ENCODE data around the gene KIRREL2. TPM values are rescaled to one million over a fixed set of nuclear protein-coding genes. Genes with fewer than 3 reads are reported as not detected.
"Not testable (repeated sequence)": the region's sequence is repeated elsewhere in the genome, so short reads cannot be mapped to it uniquely, and the experiment has no call there.

KIRREL2 gene
- total and polyA plus RNA-seq, 8 donors: 0.08 to 3.5 (median 2.4) TPM; not detected in 1

DNA sequence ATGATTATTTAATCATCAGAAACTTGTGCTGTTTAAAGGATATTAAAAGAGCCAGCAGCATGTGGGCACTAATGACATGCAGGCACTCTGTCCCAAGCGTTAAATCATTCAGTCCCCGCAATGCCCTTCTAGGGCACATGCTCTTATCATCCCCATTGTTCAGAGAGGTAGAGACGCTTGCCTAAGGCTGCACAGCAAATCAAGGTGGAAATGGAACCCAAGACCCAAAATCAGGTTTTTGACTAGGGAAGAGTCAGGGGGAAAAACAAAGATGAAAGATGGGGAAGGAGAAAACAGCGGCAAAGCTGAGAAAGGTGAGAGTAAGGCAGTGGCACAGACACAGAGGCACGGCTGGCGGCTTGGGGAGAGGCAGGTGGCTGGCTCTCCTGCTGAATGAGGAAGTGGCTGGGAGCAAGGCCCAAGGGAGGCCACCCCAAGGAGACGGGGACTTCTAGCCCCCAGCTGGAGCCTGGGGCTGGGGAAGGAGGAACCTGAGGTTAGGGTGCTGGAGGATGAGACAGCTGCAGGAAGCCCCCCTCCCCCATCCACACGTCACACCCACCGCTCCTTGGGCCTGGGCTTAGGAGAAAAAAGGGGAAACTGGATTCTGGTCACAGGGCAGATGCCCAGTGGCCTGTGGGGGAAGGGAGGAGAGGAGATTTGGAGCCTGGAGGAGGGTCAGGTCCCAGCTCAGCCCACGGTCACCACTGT is 52.4 kb downstream of the KIRREL2 start:
- DNase-seq (peak in 3 of 4 donors; percentile 36 to 96 (median 93)), ATAC-seq (peak; percentile 83)
- Histone ChIP-seq H3K36me3 (peaks cover 0 to 11% of the 10 kb centered on the region in 2 donors), H3K4me3 (peak overlapping the region in 1 of 2 donors; percentile 80), H3K27me3 (no peaks in the 10 kb centered on the region), H3K9me3 (no peaks in the 10 kb centered on the region), H3K4me1 (peaks cover 0 to 75% of the 10 kb centered on the region in 2 donors), H3K27ac (peak overlapping the region; percentile 82 to 96)
- intact Hi-C loops (cut with DNase I): no loop called here
- TF ChIP-seq, protein P1, sequence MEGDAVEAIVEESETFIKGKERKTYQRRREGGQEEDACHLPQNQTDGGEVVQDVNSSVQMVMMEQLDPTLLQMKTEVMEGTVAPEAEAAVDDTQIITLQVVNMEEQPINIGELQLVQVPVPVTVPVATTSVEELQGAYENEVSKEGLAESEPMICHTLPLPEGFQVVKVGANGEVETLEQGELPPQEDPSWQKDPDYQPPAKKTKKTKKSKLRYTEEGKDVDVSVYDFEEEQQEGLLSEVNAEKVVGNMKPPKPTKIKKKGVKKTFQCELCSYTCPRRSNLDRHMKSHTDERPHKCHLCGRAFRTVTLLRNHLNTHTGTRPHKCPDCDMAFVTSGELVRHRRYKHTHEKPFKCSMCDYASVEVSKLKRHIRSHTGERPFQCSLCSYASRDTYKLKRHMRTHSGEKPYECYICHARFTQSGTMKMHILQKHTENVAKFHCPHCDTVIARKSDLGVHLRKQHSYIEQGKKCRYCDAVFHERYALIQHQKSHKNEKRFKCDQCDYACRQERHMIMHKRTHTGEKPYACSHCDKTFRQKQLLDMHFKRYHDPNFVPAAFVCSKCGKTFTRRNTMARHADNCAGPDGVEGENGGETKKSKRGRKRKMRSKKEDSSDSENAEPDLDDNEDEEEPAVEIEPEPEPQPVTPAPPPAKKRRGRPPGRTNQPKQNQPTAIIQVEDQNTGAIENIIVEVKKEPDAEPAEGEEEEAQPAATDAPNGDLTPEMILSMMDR (IDR thresholded peaks at IDR 0.05): peak in 1 of 2 donors; percentile 14

GRCh38 chr19:35909684-35910035 is 52.9 kb downstream of the KIRREL2 start:
- H3K36me3 ChIP-seq: peaks cover 0 to 11% of the 10 kb centered on the region in 2 donors
- peak overlapping the region in 1 of 2 donors; percentile 80 for H3K4me3 ChIP-seq
- ATAC-seq: no peak
- no peak for DNase-seq
- peaks cover 0 to 75% of the 10 kb centered on the region in 2 donors for H3K4me1 ChIP-seq
- H3K27ac ChIP-seq: peak overlapping the region; percentile 82 to 96
- intact Hi-C loops (cut with DNase I): no loop called here
- H3K27me3 ChIP-seq: no peaks in the 10 kb centered on the region
- TF ChIP-seq, protein P1 (IDR thresholded peaks at IDR 0.05): no peak
- H3K9me3 ChIP-seq: no peaks in the 10 kb centered on the region

- H3K27me3 ChIP-seq; H3K9me3 ChIP-seq; H3K4me3 ChIP-seq; ATAC-seq; intact Hi-C loops (cut with DNase I): not testable (repeated sequence)
- Histone ChIP-seq H3K27ac (peak overlapping the region in 1 of 2 donors; percentile 96), H3K4me1 (peaks cover 0 to 74% of the 10 kb centered on the region in 2 donors), H3K36me3 (peaks cover 0 to 11% of the 10 kb centered on the region in 2 donors)
- peak in 1 of 4 donors; percentile 50 for DNase-seq
Observed at GRCh38 chr19:35910355-35910754, 53.6 kb downstream of the KIRREL2 start.

DNA sequence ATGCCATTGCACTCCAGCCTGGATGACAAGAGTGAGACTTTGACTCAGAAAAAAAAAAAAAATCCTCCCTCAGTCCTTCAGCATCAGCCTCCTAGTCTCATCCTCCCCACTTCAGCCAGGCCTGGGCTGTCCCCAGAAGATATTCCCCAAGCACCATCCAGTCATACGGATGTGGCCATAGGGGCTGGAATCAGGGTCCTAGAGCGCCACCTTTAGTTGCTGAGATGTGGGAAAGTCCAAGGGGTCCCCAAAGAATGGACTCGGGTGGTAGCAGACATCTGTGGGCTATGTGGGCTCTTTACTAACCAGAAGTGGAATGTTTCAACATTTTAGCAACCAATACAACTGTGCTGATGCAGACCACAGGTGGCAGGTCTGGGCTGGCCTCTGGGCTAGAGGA is 54.5 kb downstream of the KIRREL2 start:
- peak overlapping the region in 1 of 2 donors; percentile 96 for H3K27ac ChIP-seq
- DNase-seq (peak in 1 of 4 donors; percentile 2), ATAC-seq (no peak)
- peaks cover 0 to 11% of the 10 kb centered on the region in 2 donors for H3K36me3 ChIP-seq
- no peak overlapping the region for H3K4me3 ChIP-seq
- H3K4me1 ChIP-seq: peaks cover 0 to 74% of the 10 kb centered on the region in 2 donors
- intact Hi-C loops (cut with DNase I): no loop called here
- TF ChIP-seq, protein P1 (IDR thresholded peaks at IDR 0.05): no peak
- H3K9me3 ChIP-seq: no peaks in the 10 kb centered on the region
- H3K27me3 ChIP-seq: no peaks in the 10 kb centered on the region

- Histone ChIP-seq H3K36me3 (peaks cover 0 to 5% of the 10 kb centered on the region in 2 donors), H3K27me3 (no peaks in the 10 kb centered on the region), H3K4me3 (no peak overlapping the region), H3K27ac (peak overlapping the region in 1 of 2 donors; percentile 96), H3K4me1 (peaks cover 0 to 68% of the 10 kb centered on the region in 2 donors), H3K9me3 (no peaks in the 10 kb centered on the region)
- DNase-seq: peak in 2 of 4 donors; percentile 65 to 82
- ATAC-seq: peak; percentile 17
- intact Hi-C loops (cut with DNase I): no loop called here
- TF ChIP-seq, protein P1 (IDR thresholded peaks at IDR 0.05): no peak
Observed at GRCh38 chr19:35911790-35912189, 55.1 kb downstream of the KIRREL2 start.
